ENCODE measurements around the gene ADAM19.

Gene ADAM19

GRCh38 chr5:157464519-157465171 lies 110.9 kb downstream of the ADAM19 start:
- no peaks in the 10 kb centered on the region for H3K9me3 ChIP-seq (ENCODE audit: control insufficient read depth, low read length)
- H3K4me1 ChIP-seq (ENCODE audit: control insufficient read depth, insufficient read depth, low read length), result peaks cover 16% of the 10 kb centered on the region
- peak overlapping the region; percentile 25 for H3K9ac ChIP-seq (ENCODE audit: low read length)
- H3K27me3 ChIP-seq (replicated peaks; ENCODE audit: control insufficient read depth, insufficient read depth, low read length), result peaks cover 19% of the 10 kb centered on the region
- H3K36me3 ChIP-seq (ENCODE audit: control insufficient read depth, insufficient read depth, low read length, severe bottlenecking), result no peaks in the 10 kb centered on the region
- peak; percentile 92 for DNase-seq (ENCODE audit: low read depth)
- H3K4me3 ChIP-seq (ENCODE audit: low read length), result peak overlapping the region; percentile 34

DNA sequence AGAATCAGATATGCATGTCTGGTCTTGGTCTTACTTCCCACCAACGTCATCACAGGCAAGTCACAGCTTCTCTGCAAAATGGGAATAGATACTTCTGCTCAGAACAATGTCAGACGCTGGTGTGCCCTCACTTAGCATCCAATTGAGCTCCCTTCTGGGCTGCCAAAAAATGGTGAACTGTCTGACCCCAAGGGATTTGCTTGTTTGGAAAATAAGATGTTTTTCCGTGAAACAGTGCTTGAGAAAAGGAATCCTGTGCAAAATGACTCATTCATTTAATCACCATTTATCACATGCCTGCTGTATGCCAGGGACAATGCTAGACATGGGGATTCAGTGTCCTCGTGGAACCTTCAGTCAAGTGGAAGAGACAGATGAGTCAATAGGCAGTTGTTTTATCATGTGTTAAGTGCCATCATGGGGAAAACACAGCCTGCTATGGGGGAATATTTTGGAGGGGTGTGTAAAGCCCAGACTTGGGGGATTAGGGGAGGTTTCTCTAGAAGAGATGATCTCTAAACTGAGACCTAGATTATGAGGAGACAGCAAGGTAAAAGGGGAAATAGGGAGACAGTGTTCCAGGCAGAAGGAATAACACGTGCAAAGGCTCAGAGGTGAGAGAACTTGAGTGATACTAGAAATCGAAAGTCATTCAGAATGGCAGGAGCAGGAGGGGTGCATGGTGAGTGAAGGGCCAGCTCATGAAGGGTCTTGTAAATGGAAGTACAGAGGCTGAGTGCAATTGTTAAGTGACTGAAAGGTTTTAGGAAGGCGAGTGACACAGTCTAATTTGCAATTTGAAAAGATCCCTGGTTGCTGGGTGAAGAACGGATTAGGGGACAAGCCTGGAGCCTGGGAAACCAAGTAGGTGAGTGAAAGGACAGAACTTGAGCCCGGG lies 111.7 kb downstream of the ADAM19 start:
- H3K9me3 ChIP-seq (ENCODE audit: control insufficient read depth, low read length), result no peaks in the 10 kb centered on the region
- DNase-seq (ENCODE audit: low read depth), result peak; percentile 46
- peaks cover 16% of the 10 kb centered on the region for H3K4me1 ChIP-seq (ENCODE audit: control insufficient read depth, insufficient read depth, low read length)

DNA sequence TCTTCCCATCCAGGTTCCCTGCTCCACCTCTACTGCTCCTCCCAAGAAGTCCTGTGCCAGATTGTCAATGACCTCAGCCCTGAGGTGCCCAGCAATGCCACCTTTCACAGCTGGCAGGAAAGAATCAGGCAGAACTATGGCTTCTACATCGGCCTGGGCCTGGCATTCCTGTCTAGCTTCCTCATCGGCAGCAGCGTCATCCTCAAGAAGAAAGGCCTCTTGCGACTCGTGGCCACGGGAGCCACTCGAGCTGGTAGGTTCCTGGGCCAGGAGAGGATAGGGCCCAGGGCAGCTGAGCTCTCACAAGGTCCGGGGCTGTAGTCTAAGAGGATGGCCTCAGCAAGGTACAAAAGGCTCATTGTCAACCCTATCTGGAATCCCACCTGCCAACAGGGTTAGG lies 112.5 kb downstream of the ADAM19 start:
- Histone ChIP-seq H3K4me1 (ENCODE audit: control insufficient read depth, insufficient read depth, low read length) (peaks cover 16% of the 10 kb centered on the region), H3K36me3 (ENCODE audit: control insufficient read depth, insufficient read depth, low read length, severe bottlenecking) (no peaks in the 10 kb centered on the region), H3K9ac (ENCODE audit: low read length) (no peak overlapping the region), H3K4me3 (ENCODE audit: low read length) (no peak overlapping the region), H3K9me3 (ENCODE audit: control insufficient read depth, low read length) (no peaks in the 10 kb centered on the region), H3K27me3 (replicated peaks; ENCODE audit: control insufficient read depth, insufficient read depth, low read length) (peaks cover 28% of the 10 kb centered on the region)
- no peak for DNase-seq (ENCODE audit: low read depth)

More for the DNA sequence above, 111.7 kb downstream of the ADAM19 start:
- no peaks in the 10 kb centered on the region for H3K36me3 ChIP-seq (ENCODE audit: control insufficient read depth, insufficient read depth, low read length, severe bottlenecking)
- H3K4me3 ChIP-seq (ENCODE audit: low read length), result peak overlapping the region; percentile 34
- peak overlapping the region; percentile 25 for H3K9ac ChIP-seq (ENCODE audit: low read length)
- peaks cover 27% of the 10 kb centered on the region for H3K27me3 ChIP-seq (replicated peaks; ENCODE audit: control insufficient read depth, insufficient read depth, low read length)

DNA sequence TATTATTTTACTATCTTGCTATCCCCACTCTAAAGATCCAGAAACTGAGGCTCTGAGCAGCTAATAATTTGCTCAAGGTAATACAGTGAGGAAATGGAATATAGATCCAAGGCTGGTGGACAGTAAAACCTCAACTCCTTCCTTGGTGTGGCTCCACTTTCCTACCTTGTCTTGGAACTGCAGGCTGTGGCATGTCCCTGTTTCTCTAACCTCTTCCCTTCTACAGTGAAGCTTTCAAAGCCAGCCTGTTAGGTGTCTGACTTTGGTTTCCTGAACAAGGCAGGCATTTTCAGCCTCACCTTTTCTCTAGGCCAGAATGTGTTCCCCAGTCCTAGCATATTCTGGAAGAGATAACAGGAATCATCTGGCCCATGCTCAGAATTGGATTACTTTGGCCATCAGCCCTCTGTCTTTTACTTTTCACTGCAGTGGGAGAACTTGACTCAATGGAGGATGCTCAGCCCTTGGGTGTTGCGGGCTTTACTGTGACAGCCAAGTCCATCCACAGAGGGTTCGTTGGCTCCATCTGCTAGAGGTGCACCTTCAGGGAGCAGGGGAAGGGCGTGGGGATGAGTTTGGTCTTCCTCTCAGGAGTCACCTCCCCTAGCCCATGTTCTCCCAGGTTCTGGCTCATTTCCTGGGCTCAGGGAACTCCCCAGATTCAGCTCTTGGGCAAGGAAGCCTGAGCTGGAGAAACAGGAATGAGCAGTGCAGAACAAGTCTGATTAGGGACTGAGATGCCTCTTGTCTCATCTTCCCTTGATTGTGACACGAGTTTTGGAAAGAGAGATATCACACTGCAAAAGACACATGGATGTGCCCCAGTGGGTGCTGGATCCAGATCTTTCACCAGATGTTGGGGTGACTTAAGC lies 114.4 kb downstream of the ADAM19 start:
- Histone ChIP-seq H3K4me1 (ENCODE audit: control insufficient read depth, insufficient read depth, low read length) (peaks cover 16% of the 10 kb centered on the region), H3K36me3 (ENCODE audit: control insufficient read depth, insufficient read depth, low read length, severe bottlenecking) (no peaks in the 10 kb centered on the region), H3K9me3 (ENCODE audit: control insufficient read depth, low read length) (no peaks in the 10 kb centered on the region), H3K9ac (ENCODE audit: low read length) (no peak overlapping the region), H3K4me3 (ENCODE audit: low read length) (no peak overlapping the region), H3K27me3 (replicated peaks; ENCODE audit: control insufficient read depth, insufficient read depth, low read length) (peaks cover 32% of the 10 kb centered on the region)
- DNase-seq (ENCODE audit: low read depth), result no peak

DNA sequence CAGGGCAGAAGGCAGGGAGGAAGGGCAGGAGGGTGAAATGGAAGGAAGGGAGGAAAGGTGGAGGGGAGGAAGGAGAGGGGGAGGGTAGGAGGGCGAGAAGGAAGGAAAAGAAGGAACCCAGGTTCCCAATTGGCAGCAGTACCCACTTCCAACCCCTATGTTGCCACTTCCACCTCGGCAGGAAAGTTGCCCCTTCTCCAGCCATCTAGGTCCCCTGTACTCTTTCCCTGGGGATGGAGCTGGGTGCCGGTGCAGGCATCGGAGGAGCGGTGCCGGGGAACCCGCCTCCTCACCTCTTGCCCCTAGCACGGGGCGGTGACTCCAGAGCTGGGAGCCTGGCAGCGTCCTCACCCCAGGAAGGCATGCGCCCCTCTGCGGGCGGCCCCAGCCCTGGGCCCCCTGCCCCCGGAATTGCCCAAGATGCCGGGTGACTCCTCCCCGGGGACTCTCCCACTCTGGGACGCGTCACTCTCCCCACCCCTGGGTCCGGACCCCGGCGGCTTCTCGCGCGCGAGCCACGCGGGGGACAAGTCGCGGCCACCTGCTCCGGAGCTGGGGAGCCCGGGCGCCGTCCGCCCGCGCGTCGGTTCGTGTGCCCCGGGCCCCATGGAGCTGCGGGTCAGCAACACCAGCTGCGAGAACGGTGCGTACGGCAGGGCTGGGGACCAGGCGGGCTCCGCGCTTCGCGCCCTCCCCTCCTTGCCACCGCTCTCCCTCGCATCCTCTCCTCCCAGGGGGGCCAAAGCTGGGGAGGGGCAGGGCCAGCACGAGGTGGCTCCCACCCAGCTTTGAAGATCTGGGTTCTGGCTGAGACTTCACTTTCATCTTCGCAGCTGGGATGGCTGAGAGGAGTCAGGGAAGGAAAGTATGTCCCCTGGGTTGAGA lies 115.6 kb downstream of the ADAM19 start, which contains the start of gene NIPAL4:
Gene NIPAL4 (plus strand): TSS at position 499 of the 885 bp plus-strand sequence. CDS start 108 bp downstream, at position 607.
- Histone ChIP-seq H3K4me1 (ENCODE audit: control insufficient read depth, insufficient read depth, low read length) (peaks cover 14% of the 10 kb centered on the region), H3K9ac (ENCODE audit: low read length) (no peak within 1 kb of the TSS), H3K36me3 (ENCODE audit: control insufficient read depth, insufficient read depth, low read length, severe bottlenecking) (no peaks in the 10 kb centered on the region), H3K9me3 (ENCODE audit: control insufficient read depth, low read length) (no peaks in the 10 kb centered on the region), H3K4me3 (ENCODE audit: low read length) (peak within 1 kb of the TSS; percentile 43), H3K27me3 (replicated peaks; ENCODE audit: control insufficient read depth, insufficient read depth, low read length) (peaks cover 32% of the 10 kb centered on the region)
- peak; percentile 63 for DNase-seq (ENCODE audit: low read depth)

GRCh38 chr5:157458835-157459234 lies 116.7 kb downstream of the ADAM19 start:
- DNase-seq (ENCODE audit: low read depth), result no peak
- peaks cover 36% of the 10 kb centered on the region for H3K27me3 ChIP-seq (replicated peaks; ENCODE audit: control insufficient read depth, insufficient read depth, low read length)
- H3K4me3 ChIP-seq (ENCODE audit: low read length), result no peak overlapping the region
- no peaks in the 10 kb centered on the region for H3K9me3 ChIP-seq (ENCODE audit: control insufficient read depth, low read length)
- no peak overlapping the region for H3K9ac ChIP-seq (ENCODE audit: low read length)
- H3K36me3 ChIP-seq (ENCODE audit: control insufficient read depth, insufficient read depth, low read length, severe bottlenecking), result no peaks in the 10 kb centered on the region
- H3K4me1 ChIP-seq (ENCODE audit: control insufficient read depth, insufficient read depth, low read length), result peaks cover 4% of the 10 kb centered on the region

DNA sequence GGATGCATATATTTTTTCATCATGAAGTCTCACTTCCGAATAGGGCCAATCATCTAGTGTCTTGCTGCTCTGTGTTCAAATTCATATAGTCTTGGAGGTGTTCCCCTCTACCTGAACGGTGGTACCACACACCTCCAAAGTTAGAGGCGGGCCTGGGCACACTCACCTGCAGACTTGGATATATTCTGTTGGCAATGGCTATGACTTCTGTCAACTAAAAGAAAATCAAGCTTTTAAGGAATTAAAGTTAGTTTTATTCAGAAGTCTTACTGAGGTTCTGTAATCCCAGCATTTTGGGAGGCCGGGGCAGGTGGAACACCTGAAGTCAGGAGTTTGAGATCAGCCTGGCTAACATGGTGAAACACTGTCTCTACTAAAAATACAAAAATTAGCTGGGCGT lies 118.2 kb downstream of the ADAM19 start:
- no peaks in the 10 kb centered on the region for H3K4me1 ChIP-seq (ENCODE audit: control insufficient read depth, insufficient read depth, low read length)
- H3K27me3 ChIP-seq (replicated peaks; ENCODE audit: control insufficient read depth, insufficient read depth, low read length), result peaks cover 36% of the 10 kb centered on the region
- no peaks in the 10 kb centered on the region for H3K36me3 ChIP-seq (ENCODE audit: control insufficient read depth, insufficient read depth, low read length, severe bottlenecking)
- no peak overlapping the region for H3K9ac ChIP-seq (ENCODE audit: low read length)
- H3K4me3 ChIP-seq (ENCODE audit: low read length), result no peak overlapping the region
- no peaks in the 10 kb centered on the region for H3K9me3 ChIP-seq (ENCODE audit: control insufficient read depth, low read length)
- DNase-seq (ENCODE audit: low read depth), result no peak

GRCh38 chr5:157456301-157456700 lies 119.3 kb downstream of the ADAM19 start:
- no peaks in the 10 kb centered on the region for H3K9me3 ChIP-seq (ENCODE audit: control insufficient read depth, low read length)
- H3K4me1 ChIP-seq (ENCODE audit: control insufficient read depth, insufficient read depth, low read length), result no peaks in the 10 kb centered on the region
- DNase-seq (ENCODE audit: low read depth), result no peak
- H3K27me3 ChIP-seq (replicated peaks; ENCODE audit: control insufficient read depth, insufficient read depth, low read length), result peaks cover 32% of the 10 kb centered on the region
- H3K4me3 ChIP-seq (ENCODE audit: low read length), result no peak overlapping the region
- H3K9ac ChIP-seq (ENCODE audit: low read length), result no peak overlapping the region
- H3K36me3 ChIP-seq (ENCODE audit: control insufficient read depth, insufficient read depth, low read length, severe bottlenecking), result no peaks in the 10 kb centered on the region

DNA sequence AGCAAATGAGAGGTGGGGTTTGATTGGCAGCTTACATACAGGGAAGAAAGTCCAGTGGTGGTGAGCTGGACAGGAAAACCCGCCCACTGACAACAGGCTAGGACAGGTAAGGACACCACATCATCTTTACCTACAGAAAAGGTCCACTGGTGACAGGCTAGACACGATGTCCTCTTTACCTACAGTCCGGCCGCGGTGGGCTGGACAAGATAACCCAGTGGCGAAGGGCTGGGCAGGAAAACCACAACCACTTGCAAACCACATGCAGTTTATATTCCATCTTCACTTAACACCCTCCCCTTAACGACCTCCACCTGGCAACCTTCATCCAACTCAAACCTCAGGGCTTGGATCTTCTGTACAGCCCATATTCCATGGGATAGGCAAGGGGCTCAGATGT lies 120.5 kb downstream of the ADAM19 start:
- DNase-seq (ENCODE audit: low read depth), result no peak
- Histone ChIP-seq H3K36me3 (ENCODE audit: control insufficient read depth, insufficient read depth, low read length, severe bottlenecking) (no peaks in the 10 kb centered on the region), H3K27me3 (replicated peaks; ENCODE audit: control insufficient read depth, insufficient read depth, low read length) (peaks cover 19% of the 10 kb centered on the region), H3K9me3 (ENCODE audit: control insufficient read depth, low read length) (no peaks in the 10 kb centered on the region), H3K4me3 (ENCODE audit: low read length) (no peak overlapping the region), H3K4me1 (ENCODE audit: control insufficient read depth, insufficient read depth, low read length) (no peaks in the 10 kb centered on the region), H3K9ac (ENCODE audit: low read length) (no peak overlapping the region)

DNA sequence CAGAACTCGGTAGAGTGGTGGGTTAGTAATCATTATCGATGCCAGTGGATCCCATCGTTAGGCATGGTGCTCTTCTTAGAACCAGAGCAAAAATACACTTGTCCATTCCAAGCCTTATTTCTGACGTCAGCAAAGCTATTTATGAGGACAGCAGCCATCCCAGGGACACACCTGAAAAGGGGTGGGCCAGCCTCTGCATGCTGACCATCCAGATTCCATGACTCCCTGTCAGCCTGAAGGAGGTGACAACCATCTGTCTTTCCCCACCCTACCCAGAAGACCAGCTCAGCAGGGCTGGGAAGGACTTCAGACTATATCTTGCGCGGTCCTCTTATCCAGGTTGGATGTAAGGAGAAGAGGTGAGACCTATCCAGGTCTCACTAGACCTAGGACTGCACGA lies 121.3 kb downstream of the ADAM19 start:
- no peaks in the 10 kb centered on the region for H3K36me3 ChIP-seq (ENCODE audit: control insufficient read depth, insufficient read depth, low read length, severe bottlenecking)
- no peak for DNase-seq (ENCODE audit: low read depth)
- peaks cover 13% of the 10 kb centered on the region for H3K27me3 ChIP-seq (replicated peaks; ENCODE audit: control insufficient read depth, insufficient read depth, low read length)
- H3K9me3 ChIP-seq (ENCODE audit: control insufficient read depth, low read length), result no peaks in the 10 kb centered on the region
- no peak overlapping the region for H3K4me3 ChIP-seq (ENCODE audit: low read length)
- no peak overlapping the region for H3K9ac ChIP-seq (ENCODE audit: low read length)
- peaks cover 8% of the 10 kb centered on the region for H3K4me1 ChIP-seq (ENCODE audit: control insufficient read depth, insufficient read depth, low read length)
